ENCODE results near the gene XPO6. TPM values are rescaled to one million over a fixed set of nuclear protein-coding genes. Genes with fewer than 3 reads are reported as not detected.
"Not testable (repeated sequence)": the region's sequence is repeated elsewhere in the genome, so short reads cannot be mapped to it uniquely, and the experiment has no call there.

Gene XPO6
- total RNA-seq, 1 experiment from 2014 or later: 124 TPM

DNA sequence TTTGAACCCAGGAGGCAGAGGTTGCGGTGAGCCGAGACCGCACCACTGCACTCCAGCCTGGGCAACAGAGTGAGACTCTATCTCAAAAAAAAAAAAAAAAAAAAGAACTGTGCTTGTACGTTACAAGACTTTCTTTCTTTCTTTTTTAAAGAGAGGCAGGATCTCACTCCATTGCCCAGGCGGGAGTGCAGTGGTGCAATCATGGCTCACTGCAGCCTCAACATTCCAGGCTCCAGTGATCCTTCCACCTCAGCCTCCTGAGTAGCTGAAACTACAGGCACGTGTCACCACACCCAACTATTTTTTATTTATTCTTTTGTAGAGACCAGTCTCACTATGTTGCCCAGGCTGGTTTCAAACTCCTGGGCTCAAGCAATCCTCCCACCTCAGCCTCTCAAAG, 8.0 kb upstream of the XPO6 start:
- not testable (repeated sequence) for H3K4me3 Mint-ChIP-seq; H4K20me1 ChIP-seq (ENCODE audit: control insufficient read depth, insufficient read depth, insufficient read length); H3K4ac ChIP-seq (ENCODE audit: low read depth, low read length); H3K18ac ChIP-seq (ENCODE audit: insufficient read length, low read depth, low read length); H2BK12ac ChIP-seq (ENCODE audit: insufficient read length, low read depth, low read length); H2BK120ac ChIP-seq (ENCODE audit: low read depth, low read length, poor library complexity, severe bottlenecking); H3K9ac ChIP-seq (ENCODE audit: extremely low read depth, insufficient read length, low read length); H3K79me2 ChIP-seq (ENCODE audit: insufficient read depth, low read length); H4K5ac ChIP-seq (ENCODE audit: insufficient read length, low read depth, low read length); H2BK15ac ChIP-seq (ENCODE audit: low read depth, low read length); H3T11ph ChIP-seq (ENCODE audit: low read length); H2BK20ac ChIP-seq (ENCODE audit: low read depth, low read length, poor library complexity, severe bottlenecking); DNase-seq; H3K4me1 Mint-ChIP-seq; H3K23ac ChIP-seq (ENCODE audit: insufficient read length, low read depth, low read length); H3K56ac ChIP-seq (ENCODE audit: insufficient read length, low read depth, low read length); H4K8ac ChIP-seq (replicated peaks; ENCODE audit: insufficient read length, low read depth, low read length); H3K27ac ChIP-seq (ENCODE audit: insufficient read length, low read depth, low read length); H3K79me1 ChIP-seq (ENCODE audit: insufficient read depth, low read depth, low read length, poor library complexity, severe bottlenecking); H4K91ac ChIP-seq (ENCODE audit: insufficient read length, low read depth, low read length); H3K9me3 Mint-ChIP-seq; H3K27me3 Mint-ChIP-seq (ENCODE audit: low read depth); H3K4me1 ChIP-seq (ENCODE audit: insufficient read depth, low read length); H3K27ac Mint-ChIP-seq; H2BK5ac ChIP-seq (ENCODE audit: insufficient read length, low read length); H3K14ac ChIP-seq (ENCODE audit: insufficient read depth, low read length); H3K27me3 ChIP-seq (ENCODE audit: insufficient read depth, low read length); H3K9me3 ChIP-seq (ENCODE audit: control insufficient read depth, low read depth, low read length); H2AK5ac ChIP-seq (ENCODE audit: insufficient read length, low read length); H3K23me2 ChIP-seq (ENCODE audit: insufficient read length, low read depth, low read length, poor library complexity, severe bottlenecking); H2AFZ ChIP-seq (ENCODE audit: low read length); H3K4me2 ChIP-seq (ENCODE audit: insufficient read depth, insufficient read length, low read length); H3K36me3 Mint-ChIP-seq (ENCODE audit: insufficient read depth in 1 of 3, low read depth in 3 of 3)
- no CpG with 5 or more reads among the region's 6 CpGs for WGBS (ENCODE audit: extremely low coverage, insufficient read length, low lambda C conversion rate)

All from H9 (cell line).